Calu3 (cell line): ENCODE data around the gene MBD4. TPM values are rescaled to one million over a fixed set of nuclear protein-coding genes. Genes with fewer than 3 reads are reported as not detected.
"Not testable (repeated sequence)": the region's sequence is repeated elsewhere in the genome, so short reads cannot be mapped to it uniquely, and the experiment has no call there.

Experiments used
- BruUV-seq: library from RNA; stranded (reverse); fragments of 400-500 nt; replicated peaks from 2 replicates; lab custom pipeline; 2021; lab: Mats Ljungman, UMichigan
- CTCF ChIA-PET: fragments of 300-600 bp; sonication (Branson Sonifier 250); formaldehyde crosslinking; loops from one replicate; lab custom pipeline; 2022; ENCODE audit warnings: antibody characterized with exemption; lab: Charles Lee
- DNase-seq: peaks from one replicate; pipeline ENCODE4 v3.0.0; 2022
- H3K27ac Mint-ChIP-seq: one replicate; pipeline ENCODE4 v1.8.0; 2022; ENCODE audit warnings: mixed read lengths; ENCODE audit not compliant: unreplicated experiment
- H3K27me3 Mint-ChIP-seq: one replicate; pipeline ENCODE4 v1.8.0; 2022; ENCODE audit warnings: mixed read lengths; ENCODE audit not compliant: unreplicated experiment
- H3K36me3 Mint-ChIP-seq: one replicate; pipeline ENCODE4 v1.8.0; 2022; ENCODE audit warnings: mild to moderate bottlenecking, moderate library complexity, mixed read lengths; ENCODE audit not compliant: insufficient read depth, unreplicated experiment
- H3K4me1 Mint-ChIP-seq: one replicate; pipeline ENCODE4 v1.8.0; 2022; ENCODE audit warnings: mild to moderate bottlenecking, low read depth, mixed read lengths; ENCODE audit not compliant: unreplicated experiment
- H3K4me3 Mint-ChIP-seq: one replicate; pipeline ENCODE4 v1.8.0; 2022; ENCODE audit warnings: mild to moderate bottlenecking, low read depth, moderate library complexity, mixed read lengths; ENCODE audit not compliant: unreplicated experiment
- H3K9me3 Mint-ChIP-seq: one replicate; pipeline ENCODE4 v1.8.0; 2022; ENCODE audit warnings: low read depth, mixed read lengths; ENCODE audit not compliant: unreplicated experiment
- intact Hi-C: fragments of 100-400 bp; cut with micrococcal nuclease; formaldehyde crosslinking; loops from one replicate; pipeline ENCODE4 v1.10.0; 2022; ENCODE audit not compliant: unreplicated experiment
- total RNA-seq: library from RNA; stranded (reverse); gene quantifications from 2 replicates; pipeline ENCODE4 v1.2.3, GENCODE V29; 2022
- TF ChIP-seq, protein P1 (sequence below): fragments of 200-600 bp; IDR thresholded peaks from one replicate; pipeline ENCODE4 v1.8.0; 2022; ENCODE audit warnings: antibody characterized with exemption; ENCODE audit not compliant: unreplicated experiment

Gene MBD4
- total RNA-seq, 1 experiment from 2014 or later: 52.3 TPM

DNA sequence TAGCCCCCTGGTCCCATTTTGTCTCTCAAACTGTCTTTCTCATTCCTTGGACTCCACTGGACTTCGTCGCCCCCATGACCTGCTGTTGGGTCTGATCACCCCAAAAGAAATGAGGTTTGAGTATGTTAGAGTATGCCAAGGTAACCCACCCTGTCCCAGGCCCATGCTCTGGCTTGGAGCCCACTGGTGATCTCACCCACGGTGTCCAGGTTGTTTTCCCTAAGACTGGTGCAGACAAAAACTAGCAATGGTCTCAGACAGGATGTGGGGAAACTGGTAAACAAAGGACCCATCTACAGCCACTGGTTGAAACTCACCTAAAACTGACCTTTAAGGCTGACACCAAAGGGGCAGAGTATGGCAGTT, 50.2 kb downstream of the MBD4 start:
- CTCF ChIA-PET: no interaction called here
- intact Hi-C loops: no loop called here
- BruUV-seq: no TSS peak
- Mint-ChIP-seq H3K27me3 (no peaks in the 10 kb centered on the region), H3K4me1 (peaks cover 11% of the 10 kb centered on the region), H3K27ac (peak overlapping the region; percentile 58), H3K36me3 (peaks cover 34% of the 10 kb centered on the region), H3K4me3 (no peak overlapping the region), H3K9me3 (no peaks in the 10 kb centered on the region)
- TF ChIP-seq, protein P1, sequence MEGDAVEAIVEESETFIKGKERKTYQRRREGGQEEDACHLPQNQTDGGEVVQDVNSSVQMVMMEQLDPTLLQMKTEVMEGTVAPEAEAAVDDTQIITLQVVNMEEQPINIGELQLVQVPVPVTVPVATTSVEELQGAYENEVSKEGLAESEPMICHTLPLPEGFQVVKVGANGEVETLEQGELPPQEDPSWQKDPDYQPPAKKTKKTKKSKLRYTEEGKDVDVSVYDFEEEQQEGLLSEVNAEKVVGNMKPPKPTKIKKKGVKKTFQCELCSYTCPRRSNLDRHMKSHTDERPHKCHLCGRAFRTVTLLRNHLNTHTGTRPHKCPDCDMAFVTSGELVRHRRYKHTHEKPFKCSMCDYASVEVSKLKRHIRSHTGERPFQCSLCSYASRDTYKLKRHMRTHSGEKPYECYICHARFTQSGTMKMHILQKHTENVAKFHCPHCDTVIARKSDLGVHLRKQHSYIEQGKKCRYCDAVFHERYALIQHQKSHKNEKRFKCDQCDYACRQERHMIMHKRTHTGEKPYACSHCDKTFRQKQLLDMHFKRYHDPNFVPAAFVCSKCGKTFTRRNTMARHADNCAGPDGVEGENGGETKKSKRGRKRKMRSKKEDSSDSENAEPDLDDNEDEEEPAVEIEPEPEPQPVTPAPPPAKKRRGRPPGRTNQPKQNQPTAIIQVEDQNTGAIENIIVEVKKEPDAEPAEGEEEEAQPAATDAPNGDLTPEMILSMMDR: no peak
- no peak for DNase-seq

DNA sequence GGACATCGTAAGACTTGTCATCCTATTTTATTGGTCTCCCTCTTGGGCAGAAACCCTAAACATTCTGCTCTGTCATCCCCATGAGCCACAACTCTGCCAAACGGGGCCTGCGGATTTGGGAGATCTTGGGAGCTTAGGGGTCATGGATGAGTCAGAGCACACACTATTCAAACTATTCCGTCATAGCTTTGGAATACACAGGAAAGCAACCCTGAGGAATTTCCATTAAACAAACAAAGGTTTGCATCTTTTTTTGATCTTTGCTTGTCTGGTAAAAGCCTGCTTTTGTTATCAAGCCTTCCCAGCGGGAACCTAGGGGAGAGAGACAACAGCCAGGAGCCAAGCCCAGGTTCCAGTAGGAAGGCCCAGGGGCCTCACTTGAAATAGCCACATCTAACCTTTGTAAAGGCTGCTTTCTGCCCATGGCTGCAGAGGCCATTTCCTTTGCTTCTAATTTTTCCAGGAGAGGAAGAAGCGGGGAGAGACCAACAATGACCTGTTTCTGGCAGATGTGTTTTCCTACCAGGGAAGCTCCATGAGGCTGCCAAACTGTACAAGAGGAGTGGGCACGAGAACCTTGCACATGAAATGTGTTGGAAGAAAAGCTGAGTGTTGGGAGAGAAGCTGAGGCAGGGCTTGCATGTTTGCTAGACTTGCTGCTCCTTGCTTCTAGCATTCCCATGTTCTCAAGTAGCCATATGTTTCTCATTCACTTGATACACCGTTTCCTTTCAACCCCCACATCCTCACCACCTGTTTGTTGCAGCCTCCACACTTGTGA, 50.8 kb downstream of the MBD4 start:
- H3K4me3 Mint-ChIP-seq, intact Hi-C loops, H3K9me3 Mint-ChIP-seq, BruUV-seq, H3K27me3 Mint-ChIP-seq, DNase-seq, CTCF ChIA-PET: not testable (repeated sequence)
- Mint-ChIP-seq H3K27ac (peak overlapping the region; percentile 58), H3K4me1 (peaks cover 11% of the 10 kb centered on the region), H3K36me3 (peaks cover 35% of the 10 kb centered on the region)

DNA sequence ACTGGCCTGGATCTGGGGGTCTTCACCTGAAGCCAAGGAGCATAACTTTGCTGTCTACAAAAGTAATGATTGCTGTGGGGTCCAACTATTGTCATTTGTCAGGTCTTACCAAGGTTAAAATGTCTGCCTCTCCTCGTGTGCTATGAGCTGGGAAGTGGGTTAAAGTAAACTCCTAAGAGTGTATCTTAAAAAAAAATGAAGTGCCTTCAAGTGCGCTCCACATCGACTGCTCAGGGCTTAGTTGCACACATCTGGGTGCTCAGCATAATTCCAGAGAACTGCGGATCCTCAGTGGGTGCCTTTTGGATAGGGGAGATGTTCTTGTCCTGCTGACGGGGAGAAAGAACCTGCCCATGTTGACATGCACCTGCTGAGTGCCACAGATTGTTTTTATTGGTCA, 52.3 kb downstream of the MBD4 start:
- DNase-seq: no peak
- H3K27me3 Mint-ChIP-seq: no peaks in the 10 kb centered on the region
- BruUV-seq: no TSS peak
- H3K27ac Mint-ChIP-seq: no peak overlapping the region
- peaks cover 11% of the 10 kb centered on the region for H3K4me1 Mint-ChIP-seq
- TF ChIP-seq, protein P1: no peak
- H3K9me3 Mint-ChIP-seq: no peaks in the 10 kb centered on the region
- H3K36me3 Mint-ChIP-seq: peaks cover 39% of the 10 kb centered on the region
- CTCF ChIA-PET: no interaction called here
- H3K4me3 Mint-ChIP-seq: no peak overlapping the region
- intact Hi-C loops: no loop called here

DNA sequence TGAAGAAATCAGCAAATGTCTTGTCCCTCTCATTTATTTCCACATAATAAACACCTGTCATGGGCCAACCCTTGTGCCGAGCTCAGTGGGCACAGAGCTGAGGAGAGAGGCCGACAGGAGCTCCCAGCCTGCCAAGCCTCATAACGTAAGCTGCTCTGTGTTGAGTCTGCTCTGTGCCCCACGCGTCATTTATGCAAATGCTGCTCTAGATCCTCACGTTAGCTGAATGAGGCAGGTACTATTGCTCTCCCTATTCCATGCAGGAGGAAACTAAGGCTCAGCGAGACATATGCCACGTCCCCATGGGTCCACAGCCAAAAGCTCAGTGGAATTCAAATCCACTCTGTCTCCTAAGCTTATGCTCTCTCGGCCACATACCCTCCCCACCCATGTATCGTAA, 52.8 kb downstream of the MBD4 start:
- Mint-ChIP-seq H3K4me1 (peaks cover 11% of the 10 kb centered on the region), H3K27me3 (no peaks in the 10 kb centered on the region), H3K9me3 (no peaks in the 10 kb centered on the region), H3K27ac (no peak overlapping the region), H3K4me3 (no peak overlapping the region), H3K36me3 (peaks cover 35% of the 10 kb centered on the region)
- CTCF ChIA-PET: no interaction called here
- no peak for DNase-seq
- TF ChIP-seq, protein P1: no peak
- BruUV-seq: no TSS peak
- intact Hi-C loops: no loop called here

- Mint-ChIP-seq H3K36me3 (peaks cover 31% of the 10 kb centered on the region), H3K4me1 (peaks cover 11% of the 10 kb centered on the region)
- DNase-seq, H3K27ac Mint-ChIP-seq, intact Hi-C loops, BruUV-seq, H3K4me3 Mint-ChIP-seq, H3K9me3 Mint-ChIP-seq, H3K27me3 Mint-ChIP-seq: not testable (repeated sequence)
- CTCF ChIA-PET: interaction anchor here (0.7 kb wide), 1 partner anchor 322 kb away, joined by 4 read pairs; no protein-coding TSS in a partner anchor
Observed at GRCh38 chr3:129385507-129385906, 54.2 kb downstream of the MBD4 start.
